Activated B cell treated with CpG ODN at 0.5 μM for 24 hours (primary cell): ENCODE data around the gene CCDC142. TPM values are rescaled to one million over a fixed set of nuclear protein-coding genes. Genes with fewer than 3 reads are reported as not detected.

Source experiments
- ATAC-seq: fragments of 200-7000 bp; cut with Tn5 transposase; one replicate; pipeline ENCODE4 v1.10.0; 2021; ENCODE audit warnings: low read depth, mild to moderate bottlenecking, moderate library complexity
- CTCF ChIA-PET: fragments of 350-600 bp; sonication (Branson Sonifier 250); formaldehyde crosslinking; loops from one replicate; lab custom pipeline; 2021; ENCODE audit warnings: antibody characterized with exemption; lab: Charles Lee
- POLR2A ChIA-PET: fragments of 350-600 bp; sonication (Branson Sonifier 250); formaldehyde crosslinking; loops from one replicate; lab custom pipeline; 2021; ENCODE audit warnings: antibody characterized with exemption; lab: Charles Lee
- DNase-seq: peaks from one replicate; pipeline ENCODE4 v3.0.0; 2022
- H3K27ac Mint-ChIP-seq: one replicate; pipeline ENCODE4 v1.8.0; 2020; ENCODE audit warnings: mixed read lengths
- H3K27me3 Mint-ChIP-seq: one replicate; pipeline ENCODE4 v1.8.0; 2021; ENCODE audit warnings: mixed read lengths
- H3K36me3 Mint-ChIP-seq: one replicate; pipeline ENCODE4 v1.8.0; 2021; ENCODE audit warnings: low read depth, mixed read lengths
- H3K4me1 Mint-ChIP-seq: one replicate; pipeline ENCODE4 v1.8.0; 2021; ENCODE audit warnings: mixed read lengths
- H3K4me3 Mint-ChIP-seq: one replicate; pipeline ENCODE4 v1.8.0; 2020; ENCODE audit warnings: mild to moderate bottlenecking, mixed read lengths
- H3K9me3 Mint-ChIP-seq: one replicate; pipeline ENCODE4 v1.8.0; 2020; ENCODE audit warnings: mixed read lengths
- intact Hi-C: fragments of 100-400 bp; cut with micrococcal nuclease; formaldehyde crosslinking; loops from one replicate; pipeline ENCODE4 v1.15.1; 2024
- total RNA-seq: library from RNA; stranded (reverse); gene quantifications from 2 replicates; pipeline ENCODE4 v1.2.3, GENCODE V29; 2022
- TF ChIP-seq, protein P1 (sequence below): fragments of 200-600 bp; IDR thresholded peaks from one replicate; pipeline ENCODE4 v1.8.0; 2022; ENCODE audit warnings: antibody characterized with exemption, mild to moderate bottlenecking

Gene CCDC142
- total RNA-seq, 1 donor from 2014 or later = 40.4 TPM

DNA sequence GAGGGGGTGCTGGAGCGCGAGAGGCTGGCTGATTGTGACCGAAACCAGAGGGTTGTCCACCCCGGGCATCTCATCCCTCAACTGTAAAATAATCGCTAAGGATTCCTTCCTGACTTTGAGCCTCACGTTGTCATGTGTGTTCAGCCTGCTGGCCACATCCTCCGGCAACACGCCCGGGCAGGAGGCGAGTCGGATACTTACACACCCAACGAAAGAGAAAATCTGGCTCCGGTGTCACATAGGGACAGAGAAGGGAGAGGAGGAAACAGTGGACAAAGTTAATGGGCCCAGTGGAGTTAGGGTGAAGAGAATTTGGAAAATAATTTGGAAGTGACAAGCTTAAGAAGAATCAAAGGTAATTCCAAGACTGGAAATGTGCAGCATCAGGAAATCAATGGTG, 33.9 kb upstream of the CCDC142 start:
- Mint-ChIP-seq H3K27me3 (peaks cover 54% of the 10 kb centered on the region), H3K9me3 (no peaks in the 10 kb centered on the region), H3K36me3 (no peaks in the 10 kb centered on the region), H3K27ac (no peak overlapping the region), H3K4me1 (peaks cover 28% of the 10 kb centered on the region), H3K4me3 (peak overlapping the region; percentile 78)
- intact Hi-C loops = loop anchor here (1.0 to 10.0 kb wide), 3 partner anchors 9 to 342 kb away; partner anchors contain the start of genes AUP1, HTRA2, MOB1A and PCGF1
- ChIA-PET POLR2A (interaction anchor here (0.6 to 3.9 kb wide), 8 partner anchors 9 to 68 kb away, joined by 3 to 18 read pairs (median 4); partner anchors contain the start of genes AUP1, DQX1, HTRA2 and LBX2), CTCF (interaction anchor here (1.1 kb wide), 1 partner anchor 9 kb away, joined by 3 read pairs; the partner anchor contains the start of gene PCGF1)
- no peak for DNase-seq
- no peak for ATAC-seq
- TF ChIP-seq, protein P1, sequence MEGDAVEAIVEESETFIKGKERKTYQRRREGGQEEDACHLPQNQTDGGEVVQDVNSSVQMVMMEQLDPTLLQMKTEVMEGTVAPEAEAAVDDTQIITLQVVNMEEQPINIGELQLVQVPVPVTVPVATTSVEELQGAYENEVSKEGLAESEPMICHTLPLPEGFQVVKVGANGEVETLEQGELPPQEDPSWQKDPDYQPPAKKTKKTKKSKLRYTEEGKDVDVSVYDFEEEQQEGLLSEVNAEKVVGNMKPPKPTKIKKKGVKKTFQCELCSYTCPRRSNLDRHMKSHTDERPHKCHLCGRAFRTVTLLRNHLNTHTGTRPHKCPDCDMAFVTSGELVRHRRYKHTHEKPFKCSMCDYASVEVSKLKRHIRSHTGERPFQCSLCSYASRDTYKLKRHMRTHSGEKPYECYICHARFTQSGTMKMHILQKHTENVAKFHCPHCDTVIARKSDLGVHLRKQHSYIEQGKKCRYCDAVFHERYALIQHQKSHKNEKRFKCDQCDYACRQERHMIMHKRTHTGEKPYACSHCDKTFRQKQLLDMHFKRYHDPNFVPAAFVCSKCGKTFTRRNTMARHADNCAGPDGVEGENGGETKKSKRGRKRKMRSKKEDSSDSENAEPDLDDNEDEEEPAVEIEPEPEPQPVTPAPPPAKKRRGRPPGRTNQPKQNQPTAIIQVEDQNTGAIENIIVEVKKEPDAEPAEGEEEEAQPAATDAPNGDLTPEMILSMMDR = no peak

DNA sequence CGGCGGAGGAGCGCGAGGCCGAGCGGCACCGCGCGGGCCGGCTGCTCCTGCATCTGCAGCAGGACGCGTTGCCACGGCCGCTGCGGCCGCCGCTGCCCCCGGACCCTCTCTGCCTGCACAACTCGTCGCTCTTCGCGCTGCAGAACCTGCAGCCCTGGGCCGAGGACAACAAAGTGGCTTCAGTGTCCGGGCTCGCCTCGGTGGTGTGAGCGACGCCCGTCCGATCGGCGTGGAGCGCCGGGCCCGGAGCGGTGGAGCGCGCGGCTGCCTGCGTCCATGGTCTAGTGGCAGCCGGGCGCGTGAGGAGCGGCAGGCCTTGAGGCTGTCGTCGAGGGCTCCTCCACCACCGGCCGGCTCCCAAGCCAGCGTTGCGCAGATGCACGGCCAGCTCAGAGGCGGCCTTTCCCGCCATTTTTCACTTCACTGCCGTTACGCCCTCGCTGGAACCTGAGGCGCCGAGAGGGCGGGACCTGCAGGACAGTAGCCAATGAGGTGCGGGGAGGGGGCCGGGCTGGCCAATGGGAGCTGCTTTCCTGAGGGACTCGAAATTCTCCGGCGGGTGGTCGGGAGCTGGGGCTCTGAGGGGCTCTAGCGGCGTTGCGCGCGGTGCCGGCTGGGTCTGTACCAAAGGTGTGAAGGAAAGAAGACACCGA, 33.3 kb upstream of the CCDC142 start:
- Mint-ChIP-seq H3K27me3 (peaks cover 57% of the 10 kb centered on the region), H3K9me3 (no peaks in the 10 kb centered on the region), H3K4me1 (peaks cover 28% of the 10 kb centered on the region), H3K27ac (no peak overlapping the region), H3K4me3 (peak overlapping the region; percentile 78), H3K36me3 (no peaks in the 10 kb centered on the region)
- POLR2A ChIA-PET = interaction anchor here (0.6 to 3.9 kb wide), 9 partner anchors 9 to 68 kb away, joined by 3 to 18 read pairs (median 3); partner anchors contain the start of genes AUP1, DQX1, HTRA2 and LBX2
- TF ChIP-seq, protein P1 = no peak
- CTCF ChIA-PET = interaction anchor here (1.1 kb wide), 1 partner anchor 9 kb away, joined by 3 read pairs; the partner anchor contains the start of gene PCGF1
- peak; percentile 87 for ATAC-seq
- DNase-seq = peak; percentile 66
- intact Hi-C loops = loop anchor here (1.0 to 10.0 kb wide), 4 partner anchors 9 to 341 kb away; partner anchors contain the start of genes AUP1, HTRA2, LBX2 and MOB1A

DNA sequence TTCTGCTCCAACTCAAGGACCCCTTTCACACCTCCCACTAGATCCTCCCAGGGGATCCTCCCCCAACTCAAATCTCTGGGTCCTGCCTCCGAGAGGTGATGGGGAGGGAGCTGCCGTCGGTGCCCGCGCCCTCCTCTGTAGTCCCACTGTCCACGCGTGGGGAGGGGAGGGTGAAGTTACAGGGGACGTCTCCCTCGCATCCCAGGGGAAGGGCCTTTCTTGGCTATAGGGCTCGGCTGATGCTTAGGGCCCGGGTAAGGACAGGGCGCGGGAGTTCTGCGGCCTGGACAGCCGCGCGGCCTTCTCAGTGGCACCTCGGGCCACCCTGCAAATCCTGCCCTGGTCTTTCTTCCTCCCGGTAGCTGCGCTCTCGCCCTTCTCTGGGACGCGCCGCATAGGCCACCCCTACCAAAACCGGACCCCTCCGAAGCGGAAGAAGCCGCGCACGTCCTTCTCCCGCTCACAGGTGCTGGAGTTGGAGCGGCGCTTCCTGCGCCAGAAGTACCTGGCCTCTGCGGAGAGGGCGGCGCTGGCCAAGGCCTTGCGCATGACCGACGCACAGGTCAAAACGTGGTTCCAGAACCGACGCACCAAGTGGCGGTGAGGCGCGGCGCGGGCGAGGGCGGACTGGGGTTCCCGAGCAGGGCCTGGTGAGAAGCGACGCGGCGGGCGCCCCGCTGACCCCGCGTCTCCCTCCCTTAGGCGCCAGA, 32.6 kb upstream of the CCDC142 start:
- no peaks in the 10 kb centered on the region for H3K36me3 Mint-ChIP-seq
- H3K4me3 Mint-ChIP-seq = peak overlapping the region; percentile 66
- intact Hi-C loops = loop anchor here (2.0 to 10.0 kb wide), 2 partner anchors 17 to 341 kb away; partner anchors contain the start of genes LBX2 and MOB1A
- DNase-seq (peak; percentile 26), ATAC-seq (no peak)
- ChIA-PET POLR2A (interaction anchor here (0.9 to 3.9 kb wide), 5 partner anchors 8 to 58 kb away, joined by 3 to 18 read pairs (median 8); partner anchors contain the start of genes AUP1, HTRA2, PCGF1 and WBP1), CTCF (interaction anchor here (1.1 kb wide), 1 partner anchor 8 kb away, joined by 3 read pairs; the partner anchor contains the start of gene PCGF1)
- H3K9me3 Mint-ChIP-seq = no peaks in the 10 kb centered on the region
- TF ChIP-seq, protein P1 = no peak
- H3K27me3 Mint-ChIP-seq = peaks cover 59% of the 10 kb centered on the region
- H3K4me1 Mint-ChIP-seq = peaks cover 28% of the 10 kb centered on the region
- H3K27ac Mint-ChIP-seq = no peak overlapping the region

DNA sequence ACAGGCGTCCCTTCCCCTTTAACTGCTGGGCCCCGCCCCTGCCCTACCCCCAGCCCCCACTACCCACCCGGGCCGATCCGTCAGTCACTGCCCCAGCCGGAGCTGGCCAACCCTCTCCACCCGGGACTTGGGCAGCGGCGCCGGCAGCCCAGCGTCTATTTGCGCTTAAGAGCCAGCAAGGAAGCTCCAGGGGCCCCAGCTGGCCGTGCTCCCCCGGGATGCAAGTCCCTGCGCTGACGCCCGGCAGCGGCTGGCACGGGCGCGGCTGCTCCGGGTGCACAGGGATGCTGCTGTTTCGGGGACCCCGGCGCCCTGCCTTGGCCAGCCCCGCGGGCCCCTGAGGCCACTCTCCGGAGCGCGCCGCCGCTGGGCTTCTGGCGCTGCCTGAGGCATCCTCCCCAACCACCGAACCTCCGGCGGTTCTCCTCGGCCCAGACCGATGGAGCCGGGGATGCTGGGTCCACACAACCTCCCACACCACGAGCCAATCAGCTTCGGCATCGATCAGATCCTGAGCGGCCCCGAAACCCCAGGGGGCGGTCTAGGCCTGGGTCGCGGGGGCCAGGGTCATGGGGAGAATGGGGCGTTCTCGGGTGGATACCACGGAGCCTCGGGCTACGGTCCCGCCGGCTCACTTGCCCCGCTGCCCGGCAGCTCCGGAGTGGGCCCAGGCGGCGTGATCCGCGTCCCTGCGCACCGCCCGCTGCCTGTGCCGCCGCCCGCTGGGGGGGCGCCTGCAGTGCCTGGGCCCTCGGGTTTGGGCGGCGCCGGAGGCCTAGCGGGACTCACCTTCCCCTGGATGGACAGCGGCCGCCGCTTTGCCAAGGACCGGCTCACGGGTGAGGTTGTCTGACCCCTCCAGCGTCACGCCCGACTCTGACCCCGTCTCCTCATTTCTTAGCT, 31.8 kb upstream of the CCDC142 start, which contains the start of gene TLX2:
Gene TLX2, plus strand, starts transcription at position 83 of the 903 bp plus-strand sequence. Its CDS starts 357 bp downstream, at position 440.
- ATAC-seq = no peak
- no peaks in the 10 kb centered on the region for H3K9me3 Mint-ChIP-seq
- TF ChIP-seq, protein P1 = no peak
- peaks cover 28% of the 10 kb centered on the region for H3K4me1 Mint-ChIP-seq
- H3K27ac Mint-ChIP-seq = no peak within 1 kb of the TSS
- peak within 1 kb of the TSS; percentile 66 for H3K4me3 Mint-ChIP-seq
- intact Hi-C loops = loop anchor here (2.0 to 10.0 kb wide), 2 partner anchors 16 to 340 kb away; partner anchors contain the start of genes LBX2 and MOB1A
- ChIA-PET CTCF (interaction anchor here (1.3 kb wide), 1 partner anchor 73 kb away, joined by 3 read pairs; no protein-coding TSS in a partner anchor), POLR2A (interaction anchor here (0.6 to 3.9 kb wide), 6 partner anchors 7 to 265 kb away, joined by 3 to 18 read pairs (median 3); partner anchors contain the start of genes MOGS and MRPL53)
- DNase-seq = peak; percentile 30
- H3K27me3 Mint-ChIP-seq = peaks cover 52% of the 10 kb centered on the region
- H3K36me3 Mint-ChIP-seq = no peaks in the 10 kb centered on the region
